ENCODE measurements around the gene SAP25. TPM values are rescaled to one million over a fixed set of nuclear protein-coding genes. Genes with fewer than 3 reads are reported as not detected.
"Not testable (repeated sequence)": the region's sequence is repeated elsewhere in the genome, so short reads cannot be mapped to it uniquely, and the experiment has no call there.

Gene SAP25
- total RNA-seq, 1 donor from 2014 or later: 2.9 TPM

DNA sequence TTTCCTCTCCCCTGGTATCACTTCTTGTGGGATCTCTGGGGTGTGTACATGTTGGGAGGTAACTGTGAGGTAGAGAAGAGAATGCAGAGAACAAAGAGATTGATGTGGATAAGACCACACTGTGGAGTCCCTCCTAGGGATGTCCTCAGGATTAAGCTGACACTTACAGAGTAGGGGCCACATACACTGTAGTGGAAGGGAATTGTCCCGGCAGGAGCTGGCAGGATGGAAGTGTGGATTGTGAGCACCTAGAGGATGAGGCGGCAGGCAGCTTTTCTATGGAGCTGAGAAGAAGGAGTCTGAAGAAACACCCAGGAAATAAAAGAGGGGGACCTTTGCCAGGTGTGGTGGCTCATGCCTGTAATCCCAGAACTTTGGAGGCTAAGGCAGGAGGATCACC lies 21.2 kb downstream of the SAP25 start:
- Histone ChIP-seq H3K27ac (no peak overlapping the region), H3K4me3 (no peak overlapping the region), H3K36me3 (peaks cover 0 to 31% of the 10 kb centered on the region in 2 donors), H3K9me3 (no peaks in the 10 kb centered on the region), H3K4me1 (peaks cover 17% of the 10 kb centered on the region), H3K27me3 (no peaks in the 10 kb centered on the region)
- DNase-seq (ENCODE audit: extremely low spot score in 2 of 2): no peak
- TF ChIP-seq POLR2AphosphoS5 (IDR thresholded peaks at IDR 0.05; ENCODE audit: insufficient read depth in 1 of 2, low read depth in 1 of 2) (no peak), POLR2A (IDR thresholded peaks at IDR 0.05) (no peak)
- TF ChIP-seq, protein P1, sequence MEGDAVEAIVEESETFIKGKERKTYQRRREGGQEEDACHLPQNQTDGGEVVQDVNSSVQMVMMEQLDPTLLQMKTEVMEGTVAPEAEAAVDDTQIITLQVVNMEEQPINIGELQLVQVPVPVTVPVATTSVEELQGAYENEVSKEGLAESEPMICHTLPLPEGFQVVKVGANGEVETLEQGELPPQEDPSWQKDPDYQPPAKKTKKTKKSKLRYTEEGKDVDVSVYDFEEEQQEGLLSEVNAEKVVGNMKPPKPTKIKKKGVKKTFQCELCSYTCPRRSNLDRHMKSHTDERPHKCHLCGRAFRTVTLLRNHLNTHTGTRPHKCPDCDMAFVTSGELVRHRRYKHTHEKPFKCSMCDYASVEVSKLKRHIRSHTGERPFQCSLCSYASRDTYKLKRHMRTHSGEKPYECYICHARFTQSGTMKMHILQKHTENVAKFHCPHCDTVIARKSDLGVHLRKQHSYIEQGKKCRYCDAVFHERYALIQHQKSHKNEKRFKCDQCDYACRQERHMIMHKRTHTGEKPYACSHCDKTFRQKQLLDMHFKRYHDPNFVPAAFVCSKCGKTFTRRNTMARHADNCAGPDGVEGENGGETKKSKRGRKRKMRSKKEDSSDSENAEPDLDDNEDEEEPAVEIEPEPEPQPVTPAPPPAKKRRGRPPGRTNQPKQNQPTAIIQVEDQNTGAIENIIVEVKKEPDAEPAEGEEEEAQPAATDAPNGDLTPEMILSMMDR (IDR thresholded peaks at IDR 0.05): no peak
- intact Hi-C loops (cut with DNase I): no loop called here

DNA sequence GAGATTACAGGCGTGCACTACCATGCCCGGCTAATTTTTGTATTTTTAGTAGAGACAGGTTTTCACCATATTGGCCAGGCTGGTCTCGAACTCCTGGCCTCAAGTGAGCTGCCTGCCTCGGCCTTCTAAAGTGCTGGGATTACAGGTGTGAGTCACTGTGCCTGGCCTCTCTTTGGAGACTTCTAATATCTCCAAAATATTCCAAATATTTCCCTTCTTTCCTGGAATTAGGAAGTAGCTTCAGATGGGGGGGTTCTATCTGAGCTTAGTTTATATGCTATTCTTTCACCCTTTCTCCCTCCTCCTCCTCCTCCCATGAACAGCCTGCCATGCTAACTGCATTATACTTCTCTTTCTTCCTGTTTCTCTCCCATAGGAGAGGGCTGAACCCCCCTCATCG lies 25.3 kb downstream of the SAP25 start:
- not testable (repeated sequence) for DNase-seq (ENCODE audit: extremely low spot score in 2 of 2); H3K27me3 ChIP-seq; H3K4me3 ChIP-seq; H3K9me3 ChIP-seq
- intact Hi-C loops (cut with DNase I): loop anchor here (10.0 kb wide), 1 partner anchor 316 kb away; the partner anchor contains the start of gene TRIP6
- Histone ChIP-seq H3K27ac (peak overlapping the region; percentile 93), H3K36me3 (peaks cover 0 to 16% of the 10 kb centered on the region in 2 donors), H3K4me1 (peaks cover 58% of the 10 kb centered on the region)

DNA sequence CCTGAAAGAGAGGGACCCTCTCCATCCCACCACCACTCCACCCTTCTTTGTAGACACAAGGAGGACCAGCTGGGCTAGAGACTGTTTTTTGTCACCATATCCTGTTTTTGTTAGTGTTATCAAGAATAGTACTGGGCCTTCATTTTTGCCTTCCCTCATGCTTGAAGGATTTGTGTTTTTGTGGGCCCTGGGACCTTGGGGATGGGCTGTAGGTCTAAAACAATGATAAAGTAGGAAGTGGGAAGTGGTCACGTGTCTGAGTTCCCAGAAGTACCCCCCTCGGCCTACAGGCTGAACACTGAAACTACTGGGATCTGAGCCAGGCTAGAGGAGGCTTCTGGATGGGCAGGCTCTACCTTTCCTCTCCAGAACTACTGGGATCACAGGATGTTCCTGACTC lies 25.8 kb downstream of the SAP25 start:
- intact Hi-C loops (cut with DNase I): loop anchor here (10.0 kb wide), 1 partner anchor 317 kb away; the partner anchor contains the start of gene TRIP6
- no peaks in the 10 kb centered on the region for H3K9me3 ChIP-seq
- H3K4me1 ChIP-seq: peaks cover 61% of the 10 kb centered on the region
- peak overlapping the region; percentile 93 for H3K27ac ChIP-seq
- TF ChIP-seq, protein P1 (IDR thresholded peaks at IDR 0.05): no peak
- no peak for TF ChIP-seq POLR2A (IDR thresholded peaks at IDR 0.05)
- TF ChIP-seq POLR2AphosphoS5 (IDR thresholded peaks at IDR 0.05; ENCODE audit: insufficient read depth in 1 of 2, low read depth in 1 of 2): no peak
- H3K4me3 ChIP-seq: no peak overlapping the region
- H3K36me3 ChIP-seq: peaks cover 0 to 16% of the 10 kb centered on the region in 2 donors
- H3K27me3 ChIP-seq: no peaks in the 10 kb centered on the region
- DNase-seq (ENCODE audit: extremely low spot score in 2 of 2): no peak

DNA sequence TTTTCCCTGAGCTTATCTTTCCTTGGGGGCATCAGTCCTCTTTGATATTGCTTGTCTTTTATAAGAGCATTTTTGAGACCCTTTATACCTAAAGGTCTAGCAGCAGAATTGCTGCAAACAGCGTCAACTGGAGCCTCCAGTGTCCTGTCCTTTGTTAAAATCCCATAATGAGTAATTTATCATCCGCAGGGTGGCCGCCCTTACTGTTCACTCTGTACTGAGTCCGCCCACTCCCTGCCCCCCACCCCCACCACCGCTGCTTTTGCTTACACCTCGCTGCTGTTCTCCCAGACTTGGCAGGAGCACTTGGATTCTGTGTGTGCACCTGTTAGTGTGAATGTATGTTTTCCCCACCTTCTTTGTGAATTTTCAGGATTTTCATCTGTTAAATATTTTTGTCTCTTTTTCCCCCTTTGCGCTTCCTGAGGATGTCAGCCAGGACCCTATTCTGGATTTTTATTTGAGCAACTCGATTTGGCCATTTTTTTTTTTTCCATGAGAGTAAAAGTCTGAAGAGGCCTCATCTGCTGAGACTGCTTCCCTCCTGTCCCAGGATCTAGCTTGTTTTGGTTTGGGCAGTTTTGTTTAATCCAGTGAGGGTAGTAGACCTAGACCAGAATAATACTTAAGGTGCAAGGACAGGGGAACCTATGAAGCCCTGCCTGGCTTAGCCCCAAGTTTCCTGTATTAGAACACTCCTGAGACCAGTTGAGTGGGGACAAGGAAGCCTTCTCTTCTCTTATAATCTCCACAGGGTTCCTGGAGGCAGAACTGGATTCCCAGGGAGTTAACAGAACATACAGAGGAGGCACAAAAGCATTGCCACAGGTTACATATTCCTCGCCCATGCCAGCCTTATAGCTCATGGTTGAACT lies 26.5 kb downstream of the SAP25 start:
- no peak for DNase-seq (ENCODE audit: extremely low spot score in 2 of 2)
- Histone ChIP-seq H3K9me3 (no peaks in the 10 kb centered on the region), H3K27me3 (no peaks in the 10 kb centered on the region), H3K27ac (peak overlapping the region; percentile 93), H3K4me3 (no peak overlapping the region), H3K36me3 (peaks cover 0 to 16% of the 10 kb centered on the region in 2 donors), H3K4me1 (peaks cover 61% of the 10 kb centered on the region)
- intact Hi-C loops (cut with DNase I): loop anchor here (10.0 kb wide), 1 partner anchor 318 kb away; the partner anchor contains the start of gene TRIP6
- TF ChIP-seq, protein P1 (IDR thresholded peaks at IDR 0.05): no peak
- TF ChIP-seq POLR2A (IDR thresholded peaks at IDR 0.05): no peak
- no peak for TF ChIP-seq POLR2AphosphoS5 (IDR thresholded peaks at IDR 0.05; ENCODE audit: insufficient read depth in 1 of 2, low read depth in 1 of 2)

DNA sequence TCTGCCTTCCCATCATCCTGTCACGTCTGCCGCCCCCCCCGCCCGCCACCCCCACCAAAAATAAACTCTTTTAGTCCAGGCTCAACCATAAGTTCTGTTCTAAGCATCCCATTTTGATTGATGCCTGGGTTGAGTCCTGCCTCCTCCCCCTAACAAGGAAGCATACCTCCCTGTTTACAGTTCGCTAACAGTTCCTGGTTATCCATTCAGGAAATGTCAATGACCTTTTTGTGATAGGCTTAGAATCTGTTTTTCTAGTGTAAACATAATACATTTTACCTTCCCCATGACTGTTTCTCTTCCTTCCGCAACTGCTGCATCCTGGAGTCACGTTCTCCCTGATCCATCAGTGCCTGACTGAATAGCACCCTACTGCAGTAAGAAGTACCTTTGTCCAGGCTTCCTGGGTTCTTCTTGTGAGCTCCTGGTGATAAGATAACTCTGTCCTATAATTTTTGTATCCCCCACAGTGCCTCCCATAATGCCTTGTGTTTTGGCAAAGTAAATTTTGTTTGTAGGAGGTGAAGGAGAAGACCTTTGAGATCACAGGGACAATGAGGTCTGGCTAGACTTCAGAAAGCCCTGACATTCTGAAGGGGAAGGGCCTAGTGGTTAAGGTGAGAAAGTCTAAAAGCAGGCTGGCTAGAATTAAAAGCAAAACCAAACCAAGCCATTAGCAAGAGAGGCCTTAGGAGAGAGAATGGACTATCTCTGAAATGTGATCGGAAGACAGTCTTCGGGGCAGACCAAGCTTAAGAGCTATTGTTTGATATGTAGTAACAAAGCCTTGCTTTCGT lies 27.4 kb downstream of the SAP25 start:
- Histone ChIP-seq H3K27me3 (no peaks in the 10 kb centered on the region), H3K36me3 (peaks cover 0 to 16% of the 10 kb centered on the region in 2 donors), H3K4me3 (no peak overlapping the region), H3K4me1 (peaks cover 61% of the 10 kb centered on the region), H3K9me3 (no peaks in the 10 kb centered on the region), H3K27ac (peak overlapping the region; percentile 93)
- TF ChIP-seq POLR2A (IDR thresholded peaks at IDR 0.05) (no peak), POLR2AphosphoS5 (IDR thresholded peaks at IDR 0.05; ENCODE audit: insufficient read depth in 1 of 2, low read depth in 1 of 2) (no peak)
- TF ChIP-seq, protein P1 (IDR thresholded peaks at IDR 0.05): no peak
- intact Hi-C loops (cut with DNase I): loop anchor here (10.0 kb wide), 1 partner anchor 318 kb away; the partner anchor contains the start of gene TRIP6
- DNase-seq (ENCODE audit: extremely low spot score in 2 of 2): no peak
